HG03159 (cell line): Measurements from ENCODE around the gene CMIP.

Experiments used
- ATAC-seq: cut with Tn5 transposase; IDR thresholded peaks from one replicate; pipeline ENCODE4 v1.9.1; 2021; ENCODE audit warnings: mild to moderate bottlenecking, moderate library complexity; ENCODE audit not compliant: unreplicated experiment

CMIP gene

DNA sequence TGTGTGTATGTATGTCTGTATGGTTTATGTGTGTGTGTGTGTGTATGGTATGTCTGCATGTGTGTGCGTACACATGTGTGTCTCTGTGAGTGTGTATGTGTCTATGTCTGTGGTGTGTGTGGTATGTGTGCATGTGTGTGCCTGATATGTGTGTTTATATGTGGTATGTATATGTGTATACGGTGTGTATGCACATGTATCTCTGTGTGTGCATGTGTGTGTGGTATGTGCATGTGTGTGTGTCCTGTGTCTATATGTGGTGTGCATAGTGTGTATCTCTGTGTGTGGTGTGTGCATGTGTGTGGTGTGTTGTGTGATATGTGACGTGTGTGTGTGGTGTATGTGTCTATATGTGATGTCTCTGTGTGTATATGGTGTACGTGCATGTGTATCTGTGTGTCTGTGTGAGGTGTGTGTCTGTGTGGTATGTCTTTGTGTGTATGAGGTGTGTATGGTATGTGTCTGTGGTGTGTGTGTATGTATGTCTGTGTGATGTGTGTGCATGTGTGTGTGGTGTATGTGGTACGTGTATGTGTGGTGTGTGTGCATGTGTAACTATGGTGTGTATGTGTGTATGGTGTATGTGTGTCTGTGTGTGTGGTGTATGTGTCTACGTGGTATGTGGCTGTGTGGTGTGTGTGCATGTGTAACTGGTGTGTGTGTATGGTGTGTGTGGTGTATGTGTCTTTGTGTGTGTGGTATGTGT lies 170.2 kb downstream of the CMIP start:
- no peak for ATAC-seq

DNA sequence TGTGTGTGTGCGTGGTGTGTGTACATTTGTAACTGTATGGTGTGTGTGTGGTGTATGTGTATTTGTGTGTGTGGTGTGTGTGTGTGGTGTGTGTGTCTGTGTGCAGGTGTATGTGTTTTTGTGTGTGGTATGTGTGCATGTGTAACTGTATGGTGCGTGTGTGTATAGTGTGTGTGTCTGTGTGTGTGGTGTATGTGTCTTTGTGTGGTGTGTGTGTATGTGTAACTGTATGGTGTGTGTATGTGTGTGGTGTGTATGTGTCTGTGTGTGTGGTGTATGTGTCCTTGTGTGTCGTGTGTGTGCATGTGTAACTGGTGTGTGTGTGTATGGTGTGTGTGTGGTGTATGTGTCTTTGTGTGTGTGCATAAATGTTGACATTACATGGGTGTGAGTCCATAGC lies 170.8 kb downstream of the CMIP start:
- no peak for ATAC-seq

DNA sequence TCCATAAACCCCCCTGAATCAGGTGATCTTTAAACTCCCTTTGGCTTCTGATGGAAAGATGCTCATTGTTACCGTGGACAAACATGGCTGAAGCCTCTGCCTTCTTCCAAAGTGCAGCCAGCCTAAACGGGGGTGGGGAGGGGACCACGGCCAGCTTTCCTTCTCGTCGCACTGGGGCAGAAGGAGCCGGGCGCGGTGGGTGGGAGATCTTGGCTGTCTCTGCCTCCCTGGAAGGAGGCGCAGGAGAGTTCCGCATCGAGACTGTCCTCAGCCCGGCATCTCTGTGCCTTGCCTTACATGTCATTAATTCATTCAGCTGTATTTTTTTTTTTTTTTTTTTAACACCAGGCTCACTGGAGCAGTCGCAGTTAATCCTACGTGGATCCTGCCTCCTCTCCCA lies 171.2 kb downstream of the CMIP start:
- ATAC-seq = no peak

DNA sequence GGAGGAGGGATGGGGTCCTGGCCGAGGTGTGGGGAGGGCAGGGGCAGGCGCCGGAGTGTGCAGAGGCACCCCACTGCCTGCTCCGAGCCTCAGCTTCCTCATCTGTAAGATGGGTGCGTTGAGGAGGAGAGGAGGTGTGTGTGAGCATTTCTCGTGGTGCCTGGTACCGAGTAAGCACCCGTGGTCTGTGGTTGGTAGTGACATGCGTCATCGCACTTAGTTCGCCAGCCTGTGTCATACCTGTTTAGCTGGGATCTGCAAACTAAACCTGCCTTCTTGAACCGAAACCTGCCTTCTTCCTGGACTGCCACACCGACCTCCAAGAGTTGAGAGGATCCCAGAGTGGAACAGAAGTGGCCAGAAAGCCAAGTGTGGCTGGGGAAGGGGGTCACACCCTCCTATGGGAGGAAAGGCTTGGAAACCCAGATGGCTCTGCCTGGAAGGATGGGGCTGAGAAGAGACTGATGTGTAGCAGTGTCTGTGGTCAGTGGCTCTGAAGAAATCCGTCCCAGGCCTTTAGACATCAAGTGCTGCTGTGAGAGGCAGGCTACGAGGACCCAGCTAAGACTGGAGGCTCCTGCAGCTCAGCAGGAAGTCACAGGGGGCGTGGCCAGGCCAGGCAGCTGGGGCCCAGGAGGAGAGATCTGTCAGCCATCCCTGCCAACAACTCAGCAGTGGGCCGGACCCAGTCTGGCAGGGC lies 171.9 kb downstream of the CMIP start:
- peak; percentile 74 for ATAC-seq

DNA sequence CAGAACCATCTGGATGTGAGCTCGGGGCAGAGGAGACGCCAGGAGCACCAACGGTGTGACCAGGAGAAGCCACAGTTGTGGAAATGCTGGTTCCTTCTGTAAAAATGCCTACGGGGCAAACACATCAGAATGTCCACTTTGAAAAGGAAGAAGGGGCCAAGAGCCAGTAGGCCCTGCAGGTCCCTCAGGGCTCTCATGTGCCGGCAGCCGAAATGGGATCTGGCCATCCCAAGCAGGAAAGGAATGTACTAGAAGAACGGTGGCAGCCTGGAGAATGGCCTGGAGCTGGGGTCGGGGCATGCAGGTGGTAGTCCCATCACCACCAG lies 172.4 kb downstream of the CMIP start:
- ATAC-seq = no peak

DNA sequence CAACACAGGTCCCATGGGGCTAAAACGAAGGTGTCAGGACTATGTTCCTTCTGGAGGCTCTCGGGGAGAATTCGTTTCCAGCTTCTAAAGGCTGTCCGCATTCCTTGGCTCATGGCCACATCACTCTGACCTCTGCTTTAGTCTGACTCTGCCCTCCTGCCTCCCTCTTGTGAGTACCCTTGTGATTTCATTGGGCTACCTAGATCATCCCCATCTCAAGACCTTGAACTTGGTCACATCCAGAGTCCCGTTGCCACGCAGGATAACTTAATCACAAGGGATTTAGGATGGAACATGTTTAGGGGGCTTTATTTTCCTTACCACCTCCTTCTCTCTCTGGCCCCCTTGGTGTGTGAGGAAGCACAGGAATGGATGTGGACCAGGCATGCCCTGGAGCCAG lies 173.6 kb downstream of the CMIP start:
- ATAC-seq = no peak

DNA sequence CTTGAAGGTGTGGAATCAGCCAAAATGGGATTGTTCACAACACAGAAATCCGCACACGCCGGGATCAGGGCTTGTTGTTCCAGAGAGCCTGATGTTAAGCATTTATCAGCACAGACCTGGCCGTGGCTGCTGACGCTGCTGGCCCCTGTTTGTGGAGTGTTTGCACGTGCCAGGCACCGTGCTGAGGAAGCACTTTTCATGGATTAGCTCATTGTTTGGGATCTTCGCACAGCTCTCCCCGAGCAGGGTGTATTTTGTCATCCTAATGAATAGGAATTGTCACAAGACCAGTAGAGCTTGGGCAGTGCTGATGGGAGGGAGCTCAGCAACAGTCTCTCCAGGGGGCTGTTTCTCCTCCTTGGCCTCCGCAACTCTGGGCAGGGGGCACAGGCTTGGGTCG lies 174.1 kb downstream of the CMIP start:
- ATAC-seq = no peak

DNA sequence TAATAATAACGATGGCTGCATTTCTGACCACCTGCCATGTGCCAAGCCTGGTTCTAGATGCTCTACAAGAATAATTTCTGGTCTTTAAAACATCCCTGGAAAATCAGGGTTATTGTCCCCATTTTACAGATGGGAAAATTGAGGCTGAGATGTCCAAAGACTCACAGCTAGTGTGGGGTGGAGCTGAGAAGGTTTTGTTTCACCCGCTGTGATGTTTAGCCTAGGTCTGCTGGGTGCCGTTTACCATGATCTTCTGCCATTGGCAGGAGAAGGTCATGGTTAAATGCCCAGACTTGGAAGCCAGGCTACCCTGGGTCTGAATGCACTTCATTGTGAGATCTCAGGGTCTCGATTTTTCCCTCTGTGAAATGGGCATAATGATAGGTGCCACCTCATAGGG lies 175.4 kb downstream of the CMIP start:
- no peak for ATAC-seq

DNA sequence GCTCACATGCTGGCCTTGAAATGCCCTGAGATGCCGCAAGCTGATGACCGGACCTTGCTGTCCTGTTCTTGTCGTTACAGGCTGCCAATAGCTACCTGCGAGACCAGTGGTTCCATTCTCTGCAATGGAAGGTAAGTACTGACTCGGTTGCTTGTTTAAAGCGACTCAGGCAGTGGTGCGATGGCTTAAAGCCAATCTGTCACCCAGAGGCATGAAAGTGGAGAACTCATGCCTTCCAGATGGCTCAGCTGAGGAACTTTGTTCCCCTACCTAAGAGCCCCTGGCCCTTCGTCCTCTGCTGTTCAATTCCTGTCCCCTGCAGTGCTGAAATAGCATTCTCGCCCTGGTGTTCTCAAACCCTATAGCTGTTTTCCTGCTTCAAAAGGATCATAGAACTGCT lies 176.2 kb downstream of the CMIP start:
- no peak for ATAC-seq

DNA sequence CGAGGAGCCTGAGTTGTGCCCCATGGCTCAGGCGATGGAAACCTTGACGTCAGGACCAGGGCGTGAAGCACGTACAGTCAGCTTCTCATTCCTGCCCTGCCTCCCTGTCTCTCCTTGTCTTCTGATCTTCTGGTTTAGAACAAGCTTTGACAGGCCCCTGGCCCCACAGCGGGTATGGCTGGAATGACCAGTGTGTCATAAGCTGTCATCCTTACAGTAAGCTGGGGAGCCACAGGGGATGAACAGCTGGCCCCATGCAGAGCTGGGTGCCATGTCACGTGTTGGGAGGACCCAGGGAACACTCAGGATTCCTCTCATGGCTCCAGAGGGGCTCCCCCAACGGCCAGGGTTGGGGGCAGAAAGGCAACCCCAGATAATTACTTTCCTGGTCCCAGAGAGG lies 176.9 kb downstream of the CMIP start:
- no peak for ATAC-seq

DNA sequence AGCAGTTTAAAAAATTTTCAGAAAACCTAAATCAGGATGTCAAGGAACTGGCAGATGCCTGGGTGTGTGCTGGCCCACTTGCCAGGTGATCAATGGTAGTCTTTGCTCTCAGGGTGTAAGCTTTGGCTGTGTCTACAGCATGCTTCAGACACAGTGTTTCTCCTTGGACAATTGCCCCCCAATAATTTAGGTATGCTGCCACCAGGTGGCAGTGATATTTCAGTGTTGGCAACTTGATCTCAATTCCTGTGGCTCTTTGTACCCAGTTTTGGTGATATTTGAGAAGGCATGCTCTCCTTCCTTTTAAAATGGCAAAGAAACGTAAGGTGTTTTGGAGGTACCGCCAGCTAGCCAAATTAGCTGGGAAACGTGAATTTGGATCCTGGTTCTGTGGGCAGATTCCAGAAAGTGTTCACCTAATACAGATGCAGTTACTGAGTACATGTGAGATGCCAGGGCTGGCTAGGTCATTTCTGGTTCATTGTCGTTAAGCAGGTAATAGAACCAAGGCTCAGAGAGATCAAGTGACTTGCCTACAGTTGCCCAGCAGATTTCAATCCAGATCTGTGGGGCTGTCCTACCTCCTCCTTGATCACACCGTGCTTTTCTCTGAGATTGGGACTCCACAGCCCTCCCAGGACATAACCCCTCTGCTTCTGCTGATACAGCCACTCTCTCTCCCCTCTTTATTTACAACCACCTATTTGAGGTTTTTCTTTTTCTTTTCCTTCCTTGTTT lies 178.9 kb downstream of the CMIP start:
- no peak for ATAC-seq

DNA sequence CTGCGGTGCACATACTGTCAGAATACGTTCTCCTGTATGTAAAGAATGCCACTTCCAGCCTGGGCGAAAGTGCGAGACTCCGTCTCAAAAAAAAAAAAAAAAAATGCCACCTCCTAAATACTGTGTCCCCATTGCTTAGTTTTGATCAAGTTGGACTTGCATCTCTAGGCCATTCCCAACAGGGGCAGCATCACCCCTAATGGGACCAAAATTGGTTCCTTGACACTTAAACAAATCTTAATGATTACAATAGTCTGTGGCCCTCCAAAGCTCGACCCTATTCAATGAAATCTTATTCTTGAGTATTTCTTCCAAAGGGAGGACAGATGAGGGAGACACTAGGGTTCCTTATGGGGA lies 179.8 kb downstream of the CMIP start:
- no peak for ATAC-seq

DNA sequence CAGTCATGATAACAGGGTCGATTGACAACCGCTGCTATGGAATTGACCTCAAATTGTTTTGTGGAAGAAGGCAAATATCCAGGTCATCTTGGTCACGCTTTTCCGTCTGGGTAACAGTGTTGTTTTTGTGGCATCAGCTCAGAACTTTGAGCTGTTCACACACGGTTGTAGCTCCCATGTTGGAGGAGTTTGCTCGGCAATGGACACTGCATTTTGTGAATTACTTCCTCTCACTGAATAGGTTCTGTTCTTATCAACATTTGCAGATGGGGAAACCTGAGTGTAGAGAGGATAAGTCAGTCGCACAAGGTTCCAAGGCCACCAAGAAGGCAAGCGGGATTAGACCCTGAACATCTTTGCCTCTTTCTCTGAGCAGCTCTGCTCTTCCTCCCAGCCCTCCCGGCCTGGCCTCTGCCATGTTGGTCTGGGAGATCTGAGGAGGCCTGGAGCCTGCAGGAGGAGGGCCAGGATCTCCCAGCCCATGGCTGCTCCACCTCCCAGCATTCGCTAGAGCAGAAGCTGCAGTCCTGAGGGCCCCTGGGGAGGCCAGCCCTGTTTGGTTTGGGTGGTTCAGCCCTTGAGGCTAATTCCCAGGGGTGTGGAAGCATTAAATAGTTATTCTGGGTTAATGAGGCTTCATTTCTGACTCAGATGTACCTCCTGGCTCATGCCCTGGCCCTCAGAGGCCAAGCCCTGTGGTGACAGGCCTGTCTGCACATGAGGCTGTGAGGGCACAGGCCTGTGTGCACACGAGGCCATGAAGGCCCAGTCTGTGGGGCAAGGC lies 180.3 kb downstream of the CMIP start:
- ATAC-seq = no peak

DNA sequence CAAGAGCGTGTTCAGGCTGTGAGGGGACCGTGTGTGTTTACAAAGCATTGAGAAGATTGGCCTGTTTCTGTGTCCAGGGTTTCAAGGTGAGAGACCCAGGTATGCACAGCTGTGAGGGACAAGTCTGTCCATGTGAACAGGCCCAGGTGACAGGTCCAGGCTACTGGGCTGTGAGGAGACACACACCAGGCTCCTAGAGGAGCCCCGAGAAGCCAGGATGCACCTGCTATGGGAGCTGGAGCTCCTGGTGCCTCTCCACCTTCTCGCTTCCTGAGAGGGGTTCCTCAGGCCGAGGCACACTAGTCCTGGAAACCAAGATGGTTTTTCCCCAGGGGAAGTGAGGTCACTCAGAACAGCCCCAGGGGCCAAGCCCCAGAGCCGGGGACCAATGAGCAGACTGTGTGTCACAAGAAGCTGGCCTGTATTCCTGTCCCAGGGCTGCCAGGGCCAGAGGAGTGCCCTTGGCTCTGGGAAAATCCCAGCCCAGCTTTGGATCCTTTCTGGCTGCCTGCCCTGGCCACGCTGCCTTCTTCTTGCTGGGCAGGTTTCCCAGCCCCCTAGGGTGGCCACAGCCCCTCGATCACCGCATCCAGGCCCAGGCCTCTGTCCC lies 181.0 kb downstream of the CMIP start:
- ATAC-seq = no peak

DNA sequence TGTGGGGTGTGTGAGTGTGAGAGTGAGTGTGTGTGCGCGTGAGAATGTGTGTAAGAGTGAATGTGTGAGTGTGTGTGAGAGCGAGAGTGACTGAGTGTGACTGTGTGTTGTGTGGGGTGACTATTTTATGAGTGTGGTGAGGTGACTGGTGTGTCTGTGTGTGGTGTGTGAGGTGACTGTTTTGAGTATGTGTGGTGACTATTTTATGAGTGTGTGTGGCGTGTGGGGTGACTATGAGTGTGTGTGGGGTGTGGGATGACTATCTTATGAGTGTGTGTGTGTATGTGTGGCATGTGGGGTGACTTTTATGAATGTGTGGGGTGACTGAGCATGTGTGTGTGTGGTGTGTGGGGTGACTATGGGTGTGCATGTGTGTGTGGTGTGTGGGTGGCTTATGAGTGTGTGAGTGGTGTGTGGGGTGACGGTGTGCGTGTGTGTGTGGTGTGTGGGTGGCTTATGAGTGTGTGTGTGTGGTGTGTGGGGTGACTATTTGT lies 181.6 kb downstream of the CMIP start:
- ATAC-seq = no peak

DNA sequence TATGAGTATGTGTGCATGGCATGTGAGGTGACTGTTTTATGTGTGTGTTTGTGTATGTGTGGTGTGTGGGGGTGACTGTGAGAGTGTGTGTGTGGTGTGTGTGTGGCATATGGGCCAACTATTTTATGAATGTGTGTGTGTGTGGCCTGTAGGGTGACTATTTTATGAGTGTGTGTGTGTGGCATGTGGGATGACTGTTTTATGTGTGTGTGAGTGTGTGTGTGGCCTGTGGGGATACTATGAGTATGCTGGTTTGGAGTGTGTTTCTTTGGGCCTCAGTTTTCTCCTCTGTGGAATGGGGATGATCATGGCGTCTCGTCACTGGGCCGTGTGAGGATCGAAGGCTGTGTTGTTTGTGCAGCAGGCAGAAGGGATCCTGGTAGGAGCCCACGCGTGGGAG lies 182.4 kb downstream of the CMIP start:
- ATAC-seq = no peak

DNA sequence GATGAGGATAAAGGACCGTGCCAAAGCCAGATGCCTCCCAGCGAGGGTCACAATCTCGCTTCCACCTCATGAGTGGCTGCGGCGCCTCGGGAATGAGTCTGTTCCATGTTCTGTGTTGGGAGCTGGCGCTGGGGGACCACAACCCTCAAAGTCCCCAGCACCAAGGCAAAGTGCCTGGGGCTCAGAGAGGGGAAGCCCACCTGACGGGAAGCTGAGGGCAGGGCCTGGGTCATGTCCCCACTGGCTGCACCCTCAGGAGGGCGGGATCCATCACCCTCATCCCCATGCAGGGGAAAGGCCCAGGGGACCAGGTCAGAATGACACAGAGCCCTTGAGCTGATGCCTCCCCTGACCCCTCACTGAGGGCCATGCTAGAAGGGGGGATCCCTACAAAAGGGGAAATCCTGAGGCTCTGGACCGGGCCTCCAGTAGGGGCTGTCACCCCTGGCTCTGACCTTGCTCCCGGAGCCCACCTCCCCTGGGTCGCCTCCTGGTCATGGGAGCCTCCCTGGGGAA lies 183.2 kb downstream of the CMIP start:
- ATAC-seq = no peak

DNA sequence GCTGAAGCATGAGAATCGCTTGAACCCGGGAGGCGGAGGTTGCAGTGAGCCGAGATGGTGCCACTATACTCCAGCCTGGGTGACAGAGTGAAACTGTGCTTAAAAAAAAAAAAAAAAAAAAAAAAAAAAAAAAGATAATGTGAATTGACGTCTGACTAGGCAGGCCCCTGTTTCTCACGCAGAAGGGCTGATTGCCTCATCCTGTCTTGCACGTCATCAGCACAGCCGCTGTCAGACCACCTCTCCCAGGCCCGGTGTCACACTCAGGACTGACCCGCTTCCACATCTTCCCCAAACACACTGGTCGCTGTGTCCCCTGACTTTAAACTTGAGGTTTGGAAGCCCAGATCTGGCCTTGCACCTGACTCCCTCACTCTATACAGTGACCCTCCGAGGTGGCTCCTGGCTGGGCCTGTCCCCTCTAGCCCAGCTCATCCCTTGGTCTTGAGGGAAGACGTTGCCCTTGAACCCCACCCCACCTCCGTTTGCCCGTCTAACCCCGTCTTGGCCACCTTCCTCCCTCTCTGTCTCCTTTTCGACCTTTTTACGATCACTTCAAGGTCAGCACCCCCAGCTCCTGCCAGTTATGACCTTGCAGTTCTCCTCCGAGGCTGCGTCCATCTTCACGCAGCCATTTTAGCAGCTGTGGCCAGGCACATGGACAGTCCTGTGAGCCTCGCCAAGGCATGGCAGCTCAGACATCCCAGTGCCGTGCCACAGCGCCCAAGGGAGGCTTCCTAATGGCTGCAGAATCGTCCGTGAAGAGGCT lies 184.6 kb downstream of the CMIP start:
- ATAC-seq = no peak

DNA sequence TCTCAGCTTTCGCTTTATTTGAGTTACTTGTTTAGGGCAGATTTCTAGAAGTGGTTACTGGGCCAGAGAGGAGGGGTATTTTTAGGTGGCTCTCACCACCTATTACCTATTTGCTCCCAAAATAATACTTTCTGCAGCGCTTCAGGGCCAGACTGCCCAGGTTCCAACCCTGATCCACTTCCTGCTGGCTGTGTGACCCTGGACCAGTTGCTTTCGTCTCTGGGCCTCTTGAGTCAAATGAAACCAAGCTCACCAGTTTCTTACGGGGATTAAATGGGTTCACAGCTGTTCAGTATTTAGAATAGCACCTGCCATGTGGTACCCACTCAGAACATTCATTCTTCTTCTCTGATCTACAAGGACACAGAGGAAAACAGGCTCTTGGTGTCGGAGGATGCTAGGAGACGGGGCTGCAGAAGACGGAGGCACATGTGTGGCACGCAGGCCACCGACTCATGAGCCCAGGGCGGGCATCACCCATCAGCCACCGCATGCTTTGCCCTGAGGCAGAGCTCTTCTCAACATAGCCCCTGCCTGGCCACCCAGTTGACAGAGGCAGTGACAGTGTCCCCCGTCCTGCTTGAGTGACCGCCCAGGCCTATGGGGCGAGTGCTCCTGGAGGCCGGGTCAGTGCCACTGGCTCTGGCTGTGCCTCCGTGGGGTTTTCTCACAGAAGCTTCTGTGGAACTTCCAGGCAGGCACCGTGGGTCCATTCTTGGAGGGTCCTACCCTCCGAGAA lies 185.5 kb downstream of the CMIP start:
- ATAC-seq = no peak
